A673 (cell line): ENCODE results near the gene SPATA3. TPM values are rescaled to one million over a fixed set of nuclear protein-coding genes. Genes with fewer than 3 reads are reported as not detected.

Experiments
- BruUV-seq: library from RNA; stranded (reverse); fragments of 400-500 nt; replicated peaks from 2 replicates; lab custom pipeline; 2021; lab: Mats Ljungman, UMichigan
- CTCF ChIA-PET: fragments of 300-600 bp; sonication (Branson Sonifier 250); formaldehyde crosslinking; loops from one replicate; lab custom pipeline; 2022; ENCODE audit warnings: antibody characterized with exemption; lab: Charles Lee
- POLR2A ChIA-PET: fragments of 300-600 bp; sonication (Branson Sonifier 250); formaldehyde crosslinking; loops from one replicate; lab custom pipeline; 2022; ENCODE audit warnings: antibody characterized with exemption; ENCODE audit not compliant: low non-redundant PET; lab: Charles Lee
- DNase-seq: peaks from one replicate; pipeline ENCODE4 v3.0.0-alpha.2; 2015; ENCODE audit warnings: low spot score
- H3K27ac ChIP-seq: fragments of 200-600 bp; sonication (generic); 2 replicates; pipeline ENCODE4 v1.5.1; 2016; ENCODE audit warnings: mixed run types, low read depth, mild to moderate bottlenecking, mixed read lengths, antibody characterized with exemption, low read length; ENCODE audit not compliant: poor library complexity, severe bottlenecking
- H3K27me3 ChIP-seq: fragments of 200-600 bp; sonication (generic); replicated peaks from 2 replicates; pipeline ENCODE4 v1.6.1; 2017; ENCODE audit warnings: mixed run types, low read depth, mild to moderate bottlenecking, mixed read lengths, antibody characterized with exemption, low read length; ENCODE audit not compliant: insufficient read depth, poor library complexity
- H3K36me3 ChIP-seq: fragments of 200-600 bp; sonication (generic); 2 replicates; pipeline ENCODE4 v1.6.1; 2016; ENCODE audit warnings: mixed run types, mild to moderate bottlenecking, mixed read lengths, antibody characterized with exemption, low read length; ENCODE audit not compliant: insufficient read depth, poor library complexity, severe bottlenecking
- H3K4me1 ChIP-seq: fragments of 200-600 bp; sonication (generic); 2 replicates; pipeline ENCODE4 v1.6.1; 2017; ENCODE audit warnings: mixed run types, mild to moderate bottlenecking, mixed read lengths, antibody characterized with exemption, low read length; ENCODE audit not compliant: insufficient read depth, poor library complexity, severe bottlenecking
- H3K4me3 ChIP-seq: fragments of 200-600 bp; sonication (generic); 2 replicates; pipeline ENCODE4 v1.5.1; 2016; ENCODE audit warnings: low read depth, mixed run types, mild to moderate bottlenecking, mixed read lengths, low read length; ENCODE audit not compliant: poor library complexity, severe bottlenecking
- H3K9me3 ChIP-seq: fragments of 200-600 bp; sonication (generic); 2 replicates; pipeline ENCODE4 v1.6.1; 2016; ENCODE audit warnings: mixed run types, low read depth, mild to moderate bottlenecking, mixed read lengths, antibody characterized with exemption, low read length; ENCODE audit not compliant: poor library complexity, severe bottlenecking
- EZH2 ChIP-seq: fragments of 200-600 bp; sonication (generic); IDR thresholded peaks from 2 replicates; pipeline ENCODE4 v1.6.1; 2017; ENCODE audit warnings: borderline replicate concordance, low read depth, mild to moderate bottlenecking, mixed read lengths, antibody characterized with exemption, low read length; ENCODE audit not compliant: poor library complexity, severe bottlenecking
- intact Hi-C: fragments of 100-400 bp; cut with micrococcal nuclease; formaldehyde crosslinking; loops from one replicate; pipeline ENCODE4 v1.10.0; 2022; ENCODE audit not compliant: unreplicated experiment
- total RNA-seq: library from RNA; stranded (reverse); gene quantifications from 2 replicates; pipeline ENCODE4 v1.2.3, GENCODE V29; 2021
- TF ChIP-seq, protein P1 (sequence below): fragments of 300-800, 200-600 bp; sonication (generic); conservative IDR thresholded peaks from 2 replicates; pipeline ENCODE4 v1.5.1; 2017; ENCODE audit warnings: low read depth, mild to moderate bottlenecking, antibody characterized with exemption, low read length, moderate library complexity, mixed read lengths

SPATA3 gene
- total RNA-seq, 1 experiment from 2014 or later, result not detected

DNA sequence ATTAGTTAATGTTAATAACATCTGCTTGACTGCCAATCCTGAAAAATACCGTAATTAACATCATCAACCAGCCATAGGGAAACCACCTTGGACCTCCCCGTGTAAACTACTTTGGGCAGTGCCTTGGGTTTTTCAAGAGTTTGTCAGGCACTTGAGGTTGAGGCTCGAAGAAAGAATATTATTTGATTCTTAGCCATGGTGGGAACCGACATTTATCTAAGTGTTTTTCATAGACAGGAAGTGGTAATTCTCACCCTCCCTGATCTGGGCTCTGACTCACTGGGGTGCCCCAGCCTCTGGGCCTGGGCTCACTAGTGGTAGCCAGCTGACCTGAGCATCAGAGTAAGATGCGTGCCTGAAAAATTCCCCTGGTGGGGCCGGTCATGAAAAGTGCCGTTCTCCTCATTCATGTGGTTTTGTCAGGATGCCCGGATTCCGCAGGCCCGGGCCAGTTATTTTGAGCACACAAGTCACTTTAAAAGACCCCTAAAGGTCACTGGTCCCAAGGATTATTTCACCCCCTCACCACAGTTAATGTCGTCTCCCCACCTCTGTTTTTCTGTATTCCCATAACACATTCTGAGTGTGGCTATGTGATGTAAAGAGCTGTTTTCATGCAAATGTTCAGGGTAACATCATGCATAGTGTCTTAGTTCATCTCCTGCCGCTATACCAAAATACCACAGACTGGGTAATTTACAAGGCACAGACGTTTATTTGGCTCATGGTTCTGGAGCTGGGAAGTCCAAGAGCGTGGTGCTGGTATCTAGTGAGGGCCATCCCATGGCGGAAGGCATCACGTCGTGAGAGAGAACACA is 21.6 kb upstream of the SPATA3 start:
- no peak overlapping the region for H3K27ac ChIP-seq
- BruUV-seq, result no TSS peak
- intact Hi-C loops, result no loop called here
- DNase-seq, result no peak
- no peaks in the 10 kb centered on the region for H3K4me1 ChIP-seq
- H3K9me3 ChIP-seq, result no peaks in the 10 kb centered on the region
- H3K4me3 ChIP-seq, result no peak overlapping the region
- no peaks in the 10 kb centered on the region for H3K27me3 ChIP-seq
- POLR2A ChIA-PET, result no interaction called here
- no peaks in the 10 kb centered on the region for H3K36me3 ChIP-seq
- TF ChIP-seq EZH2, result no peak
- TF ChIP-seq, protein P1, sequence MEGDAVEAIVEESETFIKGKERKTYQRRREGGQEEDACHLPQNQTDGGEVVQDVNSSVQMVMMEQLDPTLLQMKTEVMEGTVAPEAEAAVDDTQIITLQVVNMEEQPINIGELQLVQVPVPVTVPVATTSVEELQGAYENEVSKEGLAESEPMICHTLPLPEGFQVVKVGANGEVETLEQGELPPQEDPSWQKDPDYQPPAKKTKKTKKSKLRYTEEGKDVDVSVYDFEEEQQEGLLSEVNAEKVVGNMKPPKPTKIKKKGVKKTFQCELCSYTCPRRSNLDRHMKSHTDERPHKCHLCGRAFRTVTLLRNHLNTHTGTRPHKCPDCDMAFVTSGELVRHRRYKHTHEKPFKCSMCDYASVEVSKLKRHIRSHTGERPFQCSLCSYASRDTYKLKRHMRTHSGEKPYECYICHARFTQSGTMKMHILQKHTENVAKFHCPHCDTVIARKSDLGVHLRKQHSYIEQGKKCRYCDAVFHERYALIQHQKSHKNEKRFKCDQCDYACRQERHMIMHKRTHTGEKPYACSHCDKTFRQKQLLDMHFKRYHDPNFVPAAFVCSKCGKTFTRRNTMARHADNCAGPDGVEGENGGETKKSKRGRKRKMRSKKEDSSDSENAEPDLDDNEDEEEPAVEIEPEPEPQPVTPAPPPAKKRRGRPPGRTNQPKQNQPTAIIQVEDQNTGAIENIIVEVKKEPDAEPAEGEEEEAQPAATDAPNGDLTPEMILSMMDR, result no peak
- CTCF ChIA-PET, result no interaction called here

DNA sequence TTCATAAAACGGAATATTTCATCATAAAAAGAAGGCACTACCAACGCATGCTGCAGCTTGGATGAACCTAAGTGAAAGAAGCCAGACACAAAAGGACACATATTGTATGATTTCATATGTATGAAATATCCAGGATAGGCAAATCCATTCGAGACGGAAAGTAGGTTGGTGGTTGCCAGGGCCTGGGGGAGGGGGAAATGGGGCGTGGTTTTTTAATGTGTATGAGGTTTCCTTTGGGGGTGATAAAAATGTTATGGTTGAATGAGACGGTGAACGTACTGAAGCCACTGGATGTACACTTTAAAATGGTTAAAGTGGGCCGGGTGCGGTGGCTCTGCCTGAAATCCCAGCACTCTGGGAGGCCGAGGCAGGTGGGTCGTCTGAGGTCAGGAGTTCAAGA is 20.0 kb upstream of the SPATA3 start:
- no peaks in the 10 kb centered on the region for H3K27me3 ChIP-seq
- ChIA-PET POLR2A (no interaction called here), CTCF (no interaction called here)
- no peak for TF ChIP-seq EZH2
- TF ChIP-seq, protein P1, result no peak
- DNase-seq, result no peak
- BruUV-seq, result no TSS peak
- no peaks in the 10 kb centered on the region for H3K36me3 ChIP-seq
- no peaks in the 10 kb centered on the region for H3K4me1 ChIP-seq
- no peak overlapping the region for H3K4me3 ChIP-seq
- intact Hi-C loops, result no loop called here
- H3K27ac ChIP-seq, result no peak overlapping the region
- H3K9me3 ChIP-seq, result no peaks in the 10 kb centered on the region

DNA sequence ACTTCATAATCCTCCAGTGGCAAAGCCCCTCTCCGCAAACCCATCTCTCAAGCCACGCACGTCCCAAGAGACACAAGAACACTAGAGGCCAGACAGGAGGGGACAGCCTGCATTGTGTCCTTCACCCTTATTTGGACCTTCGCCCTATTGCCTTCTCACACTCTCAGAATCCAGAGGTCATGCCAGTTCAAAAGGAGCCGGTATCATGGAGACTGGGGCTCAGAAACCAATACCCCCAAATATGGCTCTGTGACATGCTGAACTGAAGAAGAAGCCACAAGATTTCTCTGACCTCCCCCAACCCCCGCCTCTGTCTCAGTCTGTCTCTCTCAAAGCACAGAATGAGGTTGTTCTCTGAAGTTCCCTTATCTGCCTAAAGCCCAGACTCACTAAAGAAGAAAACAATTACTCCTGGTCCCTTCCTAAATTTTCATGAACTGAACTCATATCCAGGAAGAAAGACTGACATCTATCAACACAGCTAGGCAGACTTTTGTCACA is 19.2 kb upstream of the SPATA3 start:
- DNase-seq, result no peak
- intact Hi-C loops, result no loop called here
- Histone ChIP-seq H3K36me3 (no peaks in the 10 kb centered on the region), H3K27me3 (no peaks in the 10 kb centered on the region), H3K4me1 (no peaks in the 10 kb centered on the region), H3K4me3 (no peak overlapping the region), H3K27ac (no peak overlapping the region), H3K9me3 (no peaks in the 10 kb centered on the region)
- TF ChIP-seq, protein P1, result no peak
- no peak for TF ChIP-seq EZH2
- CTCF ChIA-PET, result no interaction called here
- POLR2A ChIA-PET, result no interaction called here
- BruUV-seq, result no TSS peak
